ENCODE results near the gene GBF1. TPM values are rescaled to one million over a fixed set of nuclear protein-coding genes. Genes with fewer than 3 reads are reported as not detected.
"Not testable (repeated sequence)": the region's sequence is repeated elsewhere in the genome, so short reads cannot be mapped to it uniquely, and the experiment has no call there.

Gene GBF1
- total and polyA plus RNA-seq, 12 donors, result 20.7 to 60.5 (median 49.3) TPM

DNA sequence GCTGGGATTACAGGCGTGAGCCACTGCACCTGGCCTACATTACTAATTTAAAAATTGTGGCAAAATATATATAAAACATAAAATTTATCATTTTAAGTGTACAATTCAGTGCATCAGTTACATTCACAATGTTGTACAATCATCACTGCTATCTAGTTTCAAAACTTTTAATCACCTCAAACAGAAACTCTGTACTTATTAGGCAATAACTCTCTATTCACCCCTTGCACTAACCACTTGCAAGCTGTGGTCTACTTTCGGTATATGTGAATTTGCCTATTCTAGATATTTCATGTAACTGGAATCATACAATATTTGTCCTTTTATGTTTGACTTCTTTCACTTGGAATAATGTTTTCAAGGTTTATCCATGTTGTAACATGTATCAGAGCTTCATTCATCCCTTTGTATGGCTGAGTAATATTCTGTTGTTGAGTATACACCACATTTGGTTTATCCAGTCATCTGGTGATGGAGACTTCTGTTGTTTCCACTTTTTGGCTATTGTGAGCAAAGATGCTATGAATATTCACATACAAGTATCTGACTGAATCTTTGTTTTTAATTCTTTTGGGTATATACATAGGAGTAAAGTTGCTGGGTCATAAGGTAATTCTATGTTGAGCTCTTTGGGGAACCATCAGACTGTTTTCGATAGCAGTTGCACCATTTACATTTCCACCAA is 33.6 kb upstream of the GBF1 start:
- intact Hi-C loops (cut with DNase I), result no loop called here
- Histone ChIP-seq H3K36me3 (no peaks in the 10 kb centered on the region), H3K4me3 (no peak overlapping the region), H3K4me1 (peaks cover 0 to 16% (median 12%) of the 10 kb centered on the region in 9 donors), H3K27me3 (no peaks in the 10 kb centered on the region), H3K27ac (no peak overlapping the region), H3K9me3 (no peaks in the 10 kb centered on the region)
- ATAC-seq (no peak), DNase-seq (no peak)
- WGBS, 2 donors, result 94% methylated on average over 3 of the region's 3 CpGs
- TF ChIP-seq, protein P1, sequence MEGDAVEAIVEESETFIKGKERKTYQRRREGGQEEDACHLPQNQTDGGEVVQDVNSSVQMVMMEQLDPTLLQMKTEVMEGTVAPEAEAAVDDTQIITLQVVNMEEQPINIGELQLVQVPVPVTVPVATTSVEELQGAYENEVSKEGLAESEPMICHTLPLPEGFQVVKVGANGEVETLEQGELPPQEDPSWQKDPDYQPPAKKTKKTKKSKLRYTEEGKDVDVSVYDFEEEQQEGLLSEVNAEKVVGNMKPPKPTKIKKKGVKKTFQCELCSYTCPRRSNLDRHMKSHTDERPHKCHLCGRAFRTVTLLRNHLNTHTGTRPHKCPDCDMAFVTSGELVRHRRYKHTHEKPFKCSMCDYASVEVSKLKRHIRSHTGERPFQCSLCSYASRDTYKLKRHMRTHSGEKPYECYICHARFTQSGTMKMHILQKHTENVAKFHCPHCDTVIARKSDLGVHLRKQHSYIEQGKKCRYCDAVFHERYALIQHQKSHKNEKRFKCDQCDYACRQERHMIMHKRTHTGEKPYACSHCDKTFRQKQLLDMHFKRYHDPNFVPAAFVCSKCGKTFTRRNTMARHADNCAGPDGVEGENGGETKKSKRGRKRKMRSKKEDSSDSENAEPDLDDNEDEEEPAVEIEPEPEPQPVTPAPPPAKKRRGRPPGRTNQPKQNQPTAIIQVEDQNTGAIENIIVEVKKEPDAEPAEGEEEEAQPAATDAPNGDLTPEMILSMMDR (IDR thresholded peaks at IDR 0.05), result no peak

GRCh38 chr10:102213599-102213998 is 31.7 kb upstream of the GBF1 start:
- H3K4me1 ChIP-seq; H3K27me3 ChIP-seq; ATAC-seq; DNase-seq; H3K4me3 ChIP-seq; H3K36me3 ChIP-seq; intact Hi-C loops (cut with DNase I); H3K9me3 ChIP-seq; H3K27ac ChIP-seq: not testable (repeated sequence)
- WGBS, 2 donors, result 74 to 87% methylated on average over 4 of the region's 4 CpGs

GRCh38 chr10:102219370-102219769 is 26.0 kb upstream of the GBF1 start:
- ATAC-seq, result no peak
- H3K4me3 ChIP-seq, result no peak overlapping the region
- 71 to 73% methylated on average over 5 of the region's 5 CpGs for WGBS, 2 donors
- intact Hi-C loops (cut with DNase I), result loop anchor here in 1 of 10 donors (5.0 kb wide), 1 partner anchor 42 kb away; no protein-coding TSS in a partner anchor
- H3K27me3 ChIP-seq, result peaks cover 0 to 4% (median 0%) of the 10 kb centered on the region in 7 donors
- H3K4me1 ChIP-seq, result no peaks in the 10 kb centered on the region
- H3K36me3 ChIP-seq, result no peaks in the 10 kb centered on the region
- no peak overlapping the region for H3K27ac ChIP-seq
- no peak for DNase-seq
- TF ChIP-seq, protein P1 (IDR thresholded peaks at IDR 0.05), result no peak
- no peaks in the 10 kb centered on the region for H3K9me3 ChIP-seq

- Histone ChIP-seq H3K9me3 (no peaks in the 10 kb centered on the region), H3K36me3 (no peaks in the 10 kb centered on the region), H3K27me3 (peaks cover 0 to 4% (median 0%) of the 10 kb centered on the region in 7 donors), H3K27ac (no peak overlapping the region), H3K4me3 (no peak overlapping the region), H3K4me1 (peaks cover 0 to 8% (median 5%) of the 10 kb centered on the region in 9 donors)
- ATAC-seq, result no peak
- intact Hi-C loops (cut with DNase I), result loop anchor here in 3 of 10 donors (5.0 to 10.0 kb wide), 3 partner anchors 48 to 354 kb away; no protein-coding TSS in a partner anchor
- no peak for DNase-seq
- TF ChIP-seq, protein P1 (IDR thresholded peaks at IDR 0.05), result no peak
These were observed 24.7 kb upstream of the GBF1 start for GRCh38 chr10:102220612-102221011.

DNA sequence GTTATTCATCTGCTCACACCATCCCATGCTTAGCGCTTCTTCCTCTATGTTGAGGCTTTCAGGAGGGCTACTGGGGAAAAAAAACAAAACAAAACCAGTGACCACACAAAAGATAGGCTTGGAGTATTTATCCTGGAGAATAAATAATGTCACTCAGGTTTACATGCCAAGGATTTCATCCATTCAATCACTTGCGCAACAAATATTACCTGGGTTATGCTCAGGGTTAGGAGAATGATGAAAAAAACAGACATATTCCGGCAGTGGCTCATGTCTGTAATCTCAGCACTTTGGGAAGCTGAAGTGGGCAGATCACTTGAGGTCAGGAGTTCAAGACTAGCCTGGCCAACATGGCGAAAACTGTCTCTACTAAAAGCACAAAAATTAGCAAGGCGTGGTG is 22.5 kb upstream of the GBF1 start:
- peaks cover 0 to 28% (median 14%) of the 10 kb centered on the region in 9 donors for H3K4me1 ChIP-seq
- intact Hi-C loops (cut with DNase I), result loop anchor here in 3 of 10 donors (5.0 to 10.0 kb wide), 3 partner anchors 50 to 352 kb away; no protein-coding TSS in a partner anchor
- no peaks in the 10 kb centered on the region for H3K9me3 ChIP-seq
- ATAC-seq (no peak), DNase-seq (no peak)
- 86 to 90% methylated on average over 5 of the region's 5 CpGs for WGBS, 2 donors
- H3K27me3 ChIP-seq, result peaks cover 0 to 12% (median 0%) of the 10 kb centered on the region in 7 donors
- H3K27ac ChIP-seq, result no peak overlapping the region
- H3K36me3 ChIP-seq, result no peaks in the 10 kb centered on the region
- TF ChIP-seq, protein P1 (IDR thresholded peaks at IDR 0.05), result no peak
- no peak overlapping the region for H3K4me3 ChIP-seq
